Stomach (tissue), 4 donors: ENCODE results near the gene TMEM187.

Experiments used
- CTCF ChIP-seq, 7 experiments: fragments of 450-650 bp in 4 of 7; fragments of 200-600 bp in 3 of 7; sonication (generic) in 3 of 7; IDR thresholded peaks; one replicate each; pipeline ENCODE4 v1.5.1; 2016 to 2019; ENCODE audit warnings: antibody characterized with exemption in 7 of 7, control low read depth in 2 of 7, mild to moderate bottlenecking in 1 of 7
- EP300 ChIP-seq: sonication (generic); formaldehyde crosslinking; IDR thresholded peaks from one replicate; pipeline ENCODE4 v1.6.1; 2017; ENCODE audit warnings: antibody characterized with exemption
- POLR2A ChIP-seq, 4 donors: fragments of 450-650 bp; IDR thresholded peaks; one replicate each; pipeline ENCODE4 v1.6.1; 2016; ENCODE audit warnings: antibody characterized with exemption in 4 of 4, control low read depth in 2 of 4, mild to moderate bottlenecking in 1 of 4, moderate library complexity in 1 of 4
- POLR2AphosphoS5 ChIP-seq, 3 donors: sonication (generic); formaldehyde crosslinking; IDR thresholded peaks; one replicate each; pipeline ENCODE4 v1.6.1; 2016; ENCODE audit warnings: antibody characterized with exemption in 3 of 3

GRCh38 chrX:154027022-154027402 is 54.5 kb downstream of the TMEM187 start:
- no peak for TF ChIP-seq POLR2A (IDR thresholded peaks at IDR 0.05)
- no peak for TF ChIP-seq POLR2AphosphoS5 (IDR thresholded peaks at IDR 0.05)
- TF ChIP-seq CTCF (IDR thresholded peaks at IDR 0.05), result no peak
- no peak for TF ChIP-seq EP300
